SK-N-SH treated with all-trans-retinoic acid at 6 μM for 48 hours (cell line): ENCODE results near the gene ERI2.
"Not testable (repeated sequence)": the region's sequence is repeated elsewhere in the genome, so short reads cannot be mapped to it uniquely, and the experiment has no call there.

ENCODE experiments used
- ARNTL ChIP-seq: fragments of 450-650 bp; formaldehyde crosslinking; IDR thresholded peaks from 2 replicates; pipeline ENCODE4 v1.5.0; 2020; ENCODE audit warnings: low read depth, mild to moderate bottlenecking, moderate library complexity, borderline replicate concordance
- PATZ1 ChIP-seq: fragments of 250-450 bp; sonication (Bioruptor Pico); IDR thresholded peaks from 2 replicates; pipeline ENCODE4 v1.8.0; 2020; ENCODE audit warnings: mild to moderate bottlenecking, moderate library complexity, borderline replicate concordance
- RARB ChIP-seq: fragments of 250-450 bp; sonication (Bioruptor Pico); IDR thresholded peaks from 2 replicates; pipeline ENCODE4 v1.8.0; 2021; ENCODE audit warnings: mild to moderate bottlenecking, moderate library complexity
- ZFP30 ChIP-seq: fragments of 450-650 bp; formaldehyde crosslinking; IDR thresholded peaks from 2 replicates; pipeline ENCODE4 v1.5.0; 2022; ENCODE audit warnings: mild to moderate bottlenecking, moderate library complexity

- TF ChIP-seq RARB, ARNTL, ZFP30, PATZ1 (CRISPR knock-in tag): not testable (repeated sequence)
These were observed 546 bp downstream of the ERI2 start for GRCh38 chr16:20805684-20806167.
